ENCODE results near the gene HASPIN. TPM values are rescaled to one million over a fixed set of nuclear protein-coding genes. Genes with fewer than 3 reads are reported as not detected.
A peak's percentile ranks its signal among the peaks of the same experiment; 100 is the strongest.

HASPIN gene
- total and polyA plus RNA-seq, 2 of the 13 experiments (the other 11 are each of a cell fraction or from before 2014, with no cell fraction given) = 2.7 to 8.1 TPM

- no peak for TF ChIP-seq ZBTB40 (IDR thresholded peaks at IDR 0.05)
- TF ChIP-seq ZBTB40 (CRISPR knock-in tag; IDR thresholded peaks at IDR 0.05) = peak; percentile 67; the same call in 1 of the 2 replicates
- no peak for TF ChIP-seq NFIB (CRISPR knock-in tag; IDR thresholded peaks at IDR 0.05; ENCODE audit: borderline replicate concordance)
- TF ChIP-seq HNF1B (CRISPR knock-in tag; IDR thresholded peaks at IDR 0.05) = peak; percentile 81
- peak; percentile 98 for TF ChIP-seq SAP130 (CRISPR knock-in tag; IDR thresholded peaks at IDR 0.05; ENCODE audit: low read depth)
- TF ChIP-seq HIC2 (CRISPR knock-in tag; IDR thresholded peaks at IDR 0.05; ENCODE audit: low read depth) = no peak
- TF ChIP-seq ZNF484 (CRISPR knock-in tag; IDR thresholded peaks at IDR 0.05; ENCODE audit: borderline replicate concordance, low read depth) = no peak
- TF ChIP-seq MNT (IDR thresholded peaks at IDR 0.05) = 0 out of 2 replicates have a peak, but pooled peaks have one; percentile 9
- TF ChIP-seq HOXA5 (CRISPR knock-in tag; IDR thresholded peaks at IDR 0.05) = 0 out of 2 replicates have a peak, but pooled peaks have one; percentile 68
- TF ChIP-seq ZNF260 (CRISPR knock-in tag; IDR thresholded peaks at IDR 0.05; ENCODE audit: borderline replicate concordance, low read depth) = no peak
- TF ChIP-seq ZBTB7B (CRISPR knock-in tag; IDR thresholded peaks at IDR 0.05) = peak; percentile 73
- peak; percentile 30 for TF ChIP-seq SOX5 (CRISPR knock-in tag; IDR thresholded peaks at IDR 0.05; ENCODE audit: borderline replicate concordance)
- TF ChIP-seq MAZ (IDR thresholded peaks at IDR 0.05; ENCODE audit: borderline replicate concordance, low read depth, low read length) = no peak
- TF ChIP-seq MAZ (CRISPR knock-in tag; IDR thresholded peaks at IDR 0.05; ENCODE audit: low read depth) = peak; percentile 60; the same call in 1 of the 2 replicates
These were observed at the start of gene HASPIN (continued) for GRCh38 chr17:3723556-3724377.

All from HepG2 (cell line).